Colonic mucosa (tissue), 4 donors: ENCODE results near the gene TEX36. TPM values are rescaled to one million over a fixed set of nuclear protein-coding genes. Genes with fewer than 3 reads are reported as not detected.

Source experiments
- DNase-seq: peaks from one replicate; pipeline ENCODE4 v3.0.0-alpha.2; 2020
- H3K27ac ChIP-seq: fragments of 200-600 bp; one replicate; pipeline ENCODE4 v1.8.0; 2021
- H3K27me3 ChIP-seq: fragments of 200-600 bp; one replicate; pipeline ENCODE4 v1.8.0; 2021
- H3K36me3 ChIP-seq: fragments of 200-600 bp; one replicate; pipeline ENCODE4 v1.8.0; 2021
- H3K4me1 ChIP-seq: fragments of 200-600 bp; one replicate; pipeline ENCODE4 v1.8.0; 2021; ENCODE audit warnings: mild to moderate bottlenecking
- H3K4me3 ChIP-seq: fragments of 200-600 bp; one replicate; pipeline ENCODE4 v1.8.0; 2021
- H3K9ac ChIP-seq, 2 donors: one replicate each; pipeline ENCODE4 v1.7.0; 2013; ENCODE audit warnings: control low read depth in 2 of 2, low read depth in 2 of 2, low read length in 2 of 2
- H3K9me3 ChIP-seq: fragments of 200-600 bp; one replicate; pipeline ENCODE4 v1.8.0; 2021
- intact Hi-C: fragments of 100-400 bp; cut with DNase I; formaldehyde crosslinking; loops from one replicate; pipeline ENCODE4 v1.14.1; 2022
- total RNA-seq, 2 donors: library from RNA; stranded (reverse); fragmentation: NEBNext Ultra II Directional in 1 of 2; extraction: Animal tissue kit (Norgen Biotek cat#: 25700) in 1 of 2; gene quantifications; one replicate each; pipeline ENCODE4 v1.2.1, GENCODE V29; 2021
- TF ChIP-seq, protein P1 (sequence below): fragments of 200-600 bp; IDR thresholded peaks from one replicate; pipeline ENCODE4 v1.8.0; 2022; ENCODE audit warnings: antibody characterized with exemption, mild to moderate bottlenecking
- donor health status: healthy.
- donor health status: DM: no; HTN: no; CAD: no.
- donor health status: DM: no; HTN: no; CAD: no.

TEX36 gene
- total RNA-seq, 2 donors from 2014 or later: not detected

DNA sequence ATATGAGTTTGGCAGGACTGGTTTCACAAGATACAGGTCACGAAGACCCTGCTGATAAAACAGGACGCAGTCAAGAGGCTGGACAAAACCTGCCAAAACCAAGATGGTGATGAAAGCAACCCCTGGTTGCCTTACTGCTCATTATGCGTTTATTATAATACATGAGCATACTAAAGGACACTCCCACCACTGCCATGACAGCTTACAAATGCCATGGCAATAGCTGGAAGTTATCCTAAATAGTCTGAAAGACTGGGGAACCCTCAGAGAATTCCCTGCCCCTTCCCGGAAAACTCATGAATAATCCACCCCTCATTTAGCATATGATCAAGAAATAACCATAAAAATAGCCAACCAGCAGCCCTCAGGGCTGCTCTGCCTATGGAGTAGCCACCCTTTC lies 73.1 kb downstream of the TEX36 start:
- Histone ChIP-seq H3K36me3 (no peaks in the 10 kb centered on the region), H3K4me3 (no peak overlapping the region), H3K9ac (no peak overlapping the region), H3K27me3 (no peaks in the 10 kb centered on the region), H3K4me1 (no peaks in the 10 kb centered on the region), H3K9me3 (no peaks in the 10 kb centered on the region), H3K27ac (no peak overlapping the region)
- DNase-seq: no peak
- TF ChIP-seq, protein P1, sequence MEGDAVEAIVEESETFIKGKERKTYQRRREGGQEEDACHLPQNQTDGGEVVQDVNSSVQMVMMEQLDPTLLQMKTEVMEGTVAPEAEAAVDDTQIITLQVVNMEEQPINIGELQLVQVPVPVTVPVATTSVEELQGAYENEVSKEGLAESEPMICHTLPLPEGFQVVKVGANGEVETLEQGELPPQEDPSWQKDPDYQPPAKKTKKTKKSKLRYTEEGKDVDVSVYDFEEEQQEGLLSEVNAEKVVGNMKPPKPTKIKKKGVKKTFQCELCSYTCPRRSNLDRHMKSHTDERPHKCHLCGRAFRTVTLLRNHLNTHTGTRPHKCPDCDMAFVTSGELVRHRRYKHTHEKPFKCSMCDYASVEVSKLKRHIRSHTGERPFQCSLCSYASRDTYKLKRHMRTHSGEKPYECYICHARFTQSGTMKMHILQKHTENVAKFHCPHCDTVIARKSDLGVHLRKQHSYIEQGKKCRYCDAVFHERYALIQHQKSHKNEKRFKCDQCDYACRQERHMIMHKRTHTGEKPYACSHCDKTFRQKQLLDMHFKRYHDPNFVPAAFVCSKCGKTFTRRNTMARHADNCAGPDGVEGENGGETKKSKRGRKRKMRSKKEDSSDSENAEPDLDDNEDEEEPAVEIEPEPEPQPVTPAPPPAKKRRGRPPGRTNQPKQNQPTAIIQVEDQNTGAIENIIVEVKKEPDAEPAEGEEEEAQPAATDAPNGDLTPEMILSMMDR: no peak
- intact Hi-C loops: no loop called here

DNA sequence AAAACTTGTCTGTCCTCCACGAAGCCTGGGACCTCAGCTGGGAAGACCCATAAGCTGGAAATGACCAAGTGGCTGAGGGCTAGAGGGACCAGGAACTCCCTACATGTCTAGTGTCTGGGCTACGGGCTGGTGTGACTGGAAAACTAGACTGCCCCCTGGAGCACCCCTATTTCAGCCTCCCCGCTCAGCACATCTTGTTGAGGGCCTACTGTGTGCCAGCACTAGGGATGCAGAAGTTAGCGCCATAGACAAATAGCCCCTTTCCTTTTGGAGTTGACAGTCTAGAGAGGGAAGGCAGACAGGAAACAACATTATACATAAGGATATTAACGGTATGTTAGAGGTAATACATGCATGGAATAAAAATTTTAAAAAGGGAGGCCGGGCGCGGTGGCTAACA lies 74.5 kb downstream of the TEX36 start:
- no peak overlapping the region for H3K4me3 ChIP-seq

DNA sequence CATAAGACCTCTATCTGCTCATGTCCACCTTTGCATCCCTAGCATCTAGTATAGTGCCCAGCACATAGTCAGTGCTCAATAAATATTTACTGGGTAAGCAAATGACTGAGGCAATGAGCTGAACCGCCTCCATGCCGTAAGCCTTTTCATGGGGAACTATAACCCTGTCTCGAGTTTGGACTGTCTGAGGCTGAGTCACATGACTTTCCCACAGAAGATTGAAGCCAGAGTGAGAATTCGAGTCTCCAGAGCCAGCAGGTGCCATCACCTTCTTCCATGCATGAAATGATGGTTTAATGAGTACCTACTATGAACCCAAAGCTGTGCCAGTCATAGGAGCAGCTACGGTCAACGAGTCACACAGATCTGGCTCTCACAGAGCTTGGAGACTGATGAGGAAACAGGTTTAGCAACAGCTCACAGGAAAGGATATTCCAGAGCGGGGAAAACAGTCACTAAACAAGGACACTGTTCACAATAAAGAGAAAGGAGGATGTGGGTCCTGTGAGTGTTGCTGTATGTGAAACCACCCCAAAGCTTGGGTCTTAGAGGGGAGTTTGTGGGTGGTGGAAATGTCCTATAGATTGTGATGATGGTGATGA lies 75.2 kb downstream of the TEX36 start:
- intact Hi-C loops: no loop called here
- Histone ChIP-seq H3K9me3 (no peaks in the 10 kb centered on the region), H3K4me3 (no peak overlapping the region), H3K27me3 (no peaks in the 10 kb centered on the region), H3K27ac (no peak overlapping the region), H3K4me1 (no peaks in the 10 kb centered on the region), H3K36me3 (no peaks in the 10 kb centered on the region), H3K9ac (no peak overlapping the region)
- DNase-seq: no peak
- TF ChIP-seq, protein P1: no peak

More for the DNA sequence above, 74.5 kb downstream of the TEX36 start:
- H3K36me3 ChIP-seq: no peaks in the 10 kb centered on the region
- TF ChIP-seq, protein P1: no peak
- H3K9ac ChIP-seq: no peak overlapping the region
- DNase-seq: no peak
- intact Hi-C loops: no loop called here
- H3K27ac ChIP-seq: no peak overlapping the region
- H3K27me3 ChIP-seq: no peaks in the 10 kb centered on the region
- no peaks in the 10 kb centered on the region for H3K9me3 ChIP-seq
- H3K4me1 ChIP-seq: no peaks in the 10 kb centered on the region

DNA sequence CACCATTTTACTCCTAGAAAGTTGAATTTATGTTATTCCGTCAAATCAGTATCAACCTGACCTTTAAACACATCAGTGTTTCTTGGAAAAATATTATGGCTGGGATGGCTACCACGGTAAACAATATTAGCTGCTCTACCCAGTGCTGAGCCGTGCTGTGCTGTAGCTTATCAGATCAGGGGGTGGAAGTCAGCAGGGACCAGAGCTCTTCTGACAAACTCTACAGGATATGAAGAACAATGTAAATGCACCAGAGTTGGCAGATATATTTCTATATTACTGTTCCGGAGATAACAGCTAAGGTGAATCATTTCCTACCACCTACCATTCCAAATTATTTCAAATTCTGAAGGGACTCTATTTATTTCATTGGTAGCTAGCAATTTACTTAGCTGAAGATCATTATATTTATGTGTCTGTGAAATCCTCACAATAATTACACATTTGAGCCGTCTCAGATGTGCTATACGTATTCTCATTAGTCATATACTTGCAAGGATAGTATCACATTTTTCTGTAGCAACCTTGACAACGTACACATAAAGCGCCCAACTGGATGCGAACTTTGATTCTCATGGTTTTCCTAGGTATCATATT lies 76.5 kb downstream of the TEX36 start:
- no peak overlapping the region for H3K27ac ChIP-seq
- no peaks in the 10 kb centered on the region for H3K4me1 ChIP-seq
- H3K4me3 ChIP-seq: no peak overlapping the region
- H3K27me3 ChIP-seq: no peaks in the 10 kb centered on the region
- TF ChIP-seq, protein P1: no peak
- H3K36me3 ChIP-seq: no peaks in the 10 kb centered on the region
- intact Hi-C loops: no loop called here
- no peak for DNase-seq
- H3K9me3 ChIP-seq: no peaks in the 10 kb centered on the region
- no peak overlapping the region for H3K9ac ChIP-seq

Other genes starting within 250 kb of the TEX36 start
- gene EDRF1, start 36.5 kb upstream of the TEX36 start, total RNA-seq: 10 to 100 TPM; 16.4 to 20.4 TPM
- not detected for gene MMP21, start 92.7 kb upstream of the TEX36 start, total RNA-seq
- gene UROS, start 140.1 kb upstream of the TEX36 start, total RNA-seq: 10 to 100 TPM; 19.9 to 30.2 TPM
- gene BCCIP, start 140.4 kb upstream of the TEX36 start, total RNA-seq: 10 to 100 TPM; 36.0 to 67.2 TPM
- gene DHX32, start 198.1 kb upstream of the TEX36 start, total RNA-seq: 10 to 100 TPM; 64.0 to 86.3 TPM
- gene FANK1, start 213.4 kb upstream of the TEX36 start, total RNA-seq: 1 to 10 TPM; 5.8 to 6.9 TPM